ENCODE measurements around the gene SERPINB11.

GRCh38 chr18:63730773-63731172 is 28.0 kb downstream of the SERPINB11 start:
- no peak for TF ChIP-seq SP1 (IDR thresholded peaks at IDR 0.05)
- TF ChIP-seq ELF4 (IDR thresholded peaks at IDR 0.05) = no peak
- no peak for TF ChIP-seq HDGF (IDR thresholded peaks at IDR 0.05; ENCODE audit: borderline replicate concordance)
- no peak for TF ChIP-seq FOXK2 (IDR thresholded peaks at IDR 0.05)
- no peak for TF ChIP-seq SUZ12 (IDR thresholded peaks at IDR 0.05)

All from HEK293T (cell line).